ENCODE measurements around the gene BMAL1. TPM values are rescaled to one million over a fixed set of nuclear protein-coding genes. Genes with fewer than 3 reads are reported as not detected.

BMAL1 gene
- polyA plus RNA-seq, 3 donors = 9.2 to 12.1 (median 11.7) TPM

- no peak for DNase-seq (ENCODE audit: extremely low read depth in 1 of 11, low read depth in 9 of 11, low spot score in 4 of 11)
These were observed 9.4 kb downstream of the BMAL1 start for GRCh38 chr11:13287036-13287435.

GRCh38 chr11:13287681-13288080 is 10.1 kb downstream of the BMAL1 start:
- no peak for DNase-seq (ENCODE audit: extremely low read depth in 1 of 11, low read depth in 9 of 11, low spot score in 4 of 11)

GRCh38 chr11:13288375-13289029 is 10.9 kb downstream of the BMAL1 start:
- DNase-seq (ENCODE audit: extremely low read depth in 1 of 11, low read depth in 9 of 11, low spot score in 4 of 11) = no peak

- DNase-seq (ENCODE audit: extremely low read depth in 1 of 11, low read depth in 9 of 11, low spot score in 4 of 11) = peak in 1 of 11 donors; percentile 16
These were observed 11.5 kb downstream of the BMAL1 start for GRCh38 chr11:13289081-13289480.

- no peak for DNase-seq (ENCODE audit: extremely low read depth in 1 of 11, low read depth in 9 of 11, low spot score in 4 of 11)
These were observed 12.8 kb downstream of the BMAL1 start for GRCh38 chr11:13290221-13290980.

GRCh38 chr11:13291361-13291760 is 13.8 kb downstream of the BMAL1 start:
- DNase-seq (ENCODE audit: extremely low read depth in 1 of 11, low read depth in 9 of 11, low spot score in 4 of 11) = no peak

- no peak for DNase-seq (ENCODE audit: extremely low read depth in 1 of 11, low read depth in 9 of 11, low spot score in 4 of 11)
These were observed 14.2 kb downstream of the BMAL1 start for GRCh38 chr11:13291800-13292199.

- no peak for DNase-seq (ENCODE audit: extremely low read depth in 1 of 11, low read depth in 9 of 11, low spot score in 4 of 11)
These were observed 15.4 kb downstream of the BMAL1 start for GRCh38 chr11:13292970-13293369.

GRCh38 chr11:13294178-13294577 is 16.6 kb downstream of the BMAL1 start:
- DNase-seq (ENCODE audit: extremely low read depth in 1 of 11, low read depth in 9 of 11, low spot score in 4 of 11) = no peak

- no peak for DNase-seq (ENCODE audit: extremely low read depth in 1 of 11, low read depth in 9 of 11, low spot score in 4 of 11)
These were observed 17.4 kb downstream of the BMAL1 start for GRCh38 chr11:13294771-13295579.

- DNase-seq (ENCODE audit: extremely low read depth in 1 of 11, low read depth in 9 of 11, low spot score in 4 of 11) = no peak
These were observed 19.8 kb downstream of the BMAL1 start for GRCh38 chr11:13297308-13297916.

- DNase-seq (ENCODE audit: extremely low read depth in 1 of 11, low read depth in 9 of 11, low spot score in 4 of 11) = no peak
These were observed 20.3 kb downstream of the BMAL1 start for GRCh38 chr11:13297917-13298356.

- DNase-seq (ENCODE audit: extremely low read depth in 1 of 11, low read depth in 9 of 11, low spot score in 4 of 11) = no peak
These were observed 21.2 kb downstream of the BMAL1 start for GRCh38 chr11:13298765-13299164.

- DNase-seq (ENCODE audit: extremely low read depth in 1 of 11, low read depth in 9 of 11, low spot score in 4 of 11) = no peak
These were observed 23.9 kb downstream of the BMAL1 start for GRCh38 chr11:13301522-13301921.

- DNase-seq (ENCODE audit: extremely low read depth in 1 of 11, low read depth in 9 of 11, low spot score in 4 of 11) = no peak
These were observed 24.9 kb downstream of the BMAL1 start for GRCh38 chr11:13302420-13302958.

GRCh38 chr11:13303668-13304649 is 26.4 kb downstream of the BMAL1 start:
- no peak for DNase-seq (ENCODE audit: extremely low read depth in 1 of 11, low read depth in 9 of 11, low spot score in 4 of 11)

- DNase-seq (ENCODE audit: extremely low read depth in 1 of 11, low read depth in 9 of 11, low spot score in 4 of 11) = peak in 1 of 11 donors; percentile 5
These were observed 27.2 kb downstream of the BMAL1 start for GRCh38 chr11:13304655-13305335.
